GM19328 (cell line): ENCODE measurements around the gene LRRC7.

ENCODE experiments used
- ATAC-seq: cut with Tn5 transposase; IDR thresholded peaks from one replicate; pipeline ENCODE4 v1.9.1; 2021; ENCODE audit warnings: mild to moderate bottlenecking, moderate library complexity; ENCODE audit not compliant: unreplicated experiment

Gene LRRC7

GRCh38 chr1:69587391-69587790 lies 19.7 kb downstream of the LRRC7 start:
- ATAC-seq = no peak

GRCh38 chr1:69589799-69590198 lies 22.1 kb downstream of the LRRC7 start:
- ATAC-seq = no peak

- ATAC-seq = no peak
Observed at GRCh38 chr1:69592341-69592740, 24.6 kb downstream of the LRRC7 start.

- ATAC-seq = no peak
Observed at GRCh38 chr1:69595486-69595885, 27.8 kb downstream of the LRRC7 start.

- no peak for ATAC-seq
Observed at GRCh38 chr1:69611316-69611715, 43.6 kb downstream of the LRRC7 start.

- ATAC-seq = no peak
Observed at GRCh38 chr1:69613414-69613813, 45.7 kb downstream of the LRRC7 start.

- no peak for ATAC-seq
Observed at GRCh38 chr1:69638673-69639072, 71.0 kb downstream of the LRRC7 start.

- ATAC-seq = no peak
Observed at GRCh38 chr1:69639159-69639558, 71.4 kb downstream of the LRRC7 start.

GRCh38 chr1:69643266-69643665 lies 75.5 kb downstream of the LRRC7 start:
- no peak for ATAC-seq

- ATAC-seq = no peak
Observed at GRCh38 chr1:69645477-69645876, 77.8 kb downstream of the LRRC7 start.

- no peak for ATAC-seq
Observed at GRCh38 chr1:69648486-69648885, 80.8 kb downstream of the LRRC7 start.

- no peak for ATAC-seq
Observed at GRCh38 chr1:69649383-69649990, 81.8 kb downstream of the LRRC7 start.

GRCh38 chr1:69650779-69651178 lies 83.1 kb downstream of the LRRC7 start:
- no peak for ATAC-seq

- no peak for ATAC-seq
Observed at GRCh38 chr1:69651656-69652055, 83.9 kb downstream of the LRRC7 start.

GRCh38 chr1:69657971-69658370 lies 90.2 kb downstream of the LRRC7 start:
- no peak for ATAC-seq

GRCh38 chr1:69661686-69662085 lies 94.0 kb downstream of the LRRC7 start:
- no peak for ATAC-seq

- no peak for ATAC-seq
Observed at GRCh38 chr1:69662321-69662720, 94.6 kb downstream of the LRRC7 start.

GRCh38 chr1:69671363-69672010 lies 103.8 kb downstream of the LRRC7 start:
- ATAC-seq = no peak

GRCh38 chr1:69673321-69673720 lies 105.6 kb downstream of the LRRC7 start:
- no peak for ATAC-seq

GRCh38 chr1:69679965-69680364 lies 112.2 kb downstream of the LRRC7 start:
- ATAC-seq = no peak

- no peak for ATAC-seq
Observed at GRCh38 chr1:69686367-69686984, 118.8 kb downstream of the LRRC7 start.

GRCh38 chr1:69688193-69688592 lies 120.5 kb downstream of the LRRC7 start:
- no peak for ATAC-seq
